Measurements from ENCODE around the gene ANAPC2. TPM values are rescaled to one million over a fixed set of nuclear protein-coding genes. Genes with fewer than 3 reads are reported as not detected.
A peak's percentile ranks its signal among the peaks of the same experiment; 100 is the strongest.

The ANAPC2 gene
- total RNA-seq, 1 donor from 2014 or later = 20.5 TPM

GRCh38 chr9:137215196-137215986 is 27.0 kb upstream of the ANAPC2 start:
- TF ChIP-seq, protein P1, sequence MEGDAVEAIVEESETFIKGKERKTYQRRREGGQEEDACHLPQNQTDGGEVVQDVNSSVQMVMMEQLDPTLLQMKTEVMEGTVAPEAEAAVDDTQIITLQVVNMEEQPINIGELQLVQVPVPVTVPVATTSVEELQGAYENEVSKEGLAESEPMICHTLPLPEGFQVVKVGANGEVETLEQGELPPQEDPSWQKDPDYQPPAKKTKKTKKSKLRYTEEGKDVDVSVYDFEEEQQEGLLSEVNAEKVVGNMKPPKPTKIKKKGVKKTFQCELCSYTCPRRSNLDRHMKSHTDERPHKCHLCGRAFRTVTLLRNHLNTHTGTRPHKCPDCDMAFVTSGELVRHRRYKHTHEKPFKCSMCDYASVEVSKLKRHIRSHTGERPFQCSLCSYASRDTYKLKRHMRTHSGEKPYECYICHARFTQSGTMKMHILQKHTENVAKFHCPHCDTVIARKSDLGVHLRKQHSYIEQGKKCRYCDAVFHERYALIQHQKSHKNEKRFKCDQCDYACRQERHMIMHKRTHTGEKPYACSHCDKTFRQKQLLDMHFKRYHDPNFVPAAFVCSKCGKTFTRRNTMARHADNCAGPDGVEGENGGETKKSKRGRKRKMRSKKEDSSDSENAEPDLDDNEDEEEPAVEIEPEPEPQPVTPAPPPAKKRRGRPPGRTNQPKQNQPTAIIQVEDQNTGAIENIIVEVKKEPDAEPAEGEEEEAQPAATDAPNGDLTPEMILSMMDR (IDR thresholded peaks at IDR 0.05; ENCODE audit: insufficient read depth, low read length, severe bottlenecking) = no peak
- H3K27me3 ChIP-seq (ENCODE audit: control insufficient read depth, insufficient read depth, low read length) = no peaks in the 10 kb centered on the region
- DNase-seq (ENCODE audit: low read depth) (no peak), FAIRE-seq (no peak)
- peaks cover 6% of the 10 kb centered on the region for H3K36me3 ChIP-seq (ENCODE audit: control insufficient read depth, insufficient read depth, low read length)
- H3K4me3 ChIP-seq (ENCODE audit: low read depth, low read length) = no peak overlapping the region

GRCh38 chr9:137214620-137215019 is 26.3 kb upstream of the ANAPC2 start:
- Histone ChIP-seq H3K36me3 (ENCODE audit: control insufficient read depth, insufficient read depth, low read length) (peaks cover 6% of the 10 kb centered on the region), H3K27me3 (ENCODE audit: control insufficient read depth, insufficient read depth, low read length) (no peaks in the 10 kb centered on the region), H3K4me3 (ENCODE audit: low read depth, low read length) (no peak overlapping the region)
- no peak for FAIRE-seq
- no peak for DNase-seq (ENCODE audit: low read depth)
- TF ChIP-seq, protein P1 (IDR thresholded peaks at IDR 0.05; ENCODE audit: insufficient read depth, low read length, severe bottlenecking) = no peak

DNA sequence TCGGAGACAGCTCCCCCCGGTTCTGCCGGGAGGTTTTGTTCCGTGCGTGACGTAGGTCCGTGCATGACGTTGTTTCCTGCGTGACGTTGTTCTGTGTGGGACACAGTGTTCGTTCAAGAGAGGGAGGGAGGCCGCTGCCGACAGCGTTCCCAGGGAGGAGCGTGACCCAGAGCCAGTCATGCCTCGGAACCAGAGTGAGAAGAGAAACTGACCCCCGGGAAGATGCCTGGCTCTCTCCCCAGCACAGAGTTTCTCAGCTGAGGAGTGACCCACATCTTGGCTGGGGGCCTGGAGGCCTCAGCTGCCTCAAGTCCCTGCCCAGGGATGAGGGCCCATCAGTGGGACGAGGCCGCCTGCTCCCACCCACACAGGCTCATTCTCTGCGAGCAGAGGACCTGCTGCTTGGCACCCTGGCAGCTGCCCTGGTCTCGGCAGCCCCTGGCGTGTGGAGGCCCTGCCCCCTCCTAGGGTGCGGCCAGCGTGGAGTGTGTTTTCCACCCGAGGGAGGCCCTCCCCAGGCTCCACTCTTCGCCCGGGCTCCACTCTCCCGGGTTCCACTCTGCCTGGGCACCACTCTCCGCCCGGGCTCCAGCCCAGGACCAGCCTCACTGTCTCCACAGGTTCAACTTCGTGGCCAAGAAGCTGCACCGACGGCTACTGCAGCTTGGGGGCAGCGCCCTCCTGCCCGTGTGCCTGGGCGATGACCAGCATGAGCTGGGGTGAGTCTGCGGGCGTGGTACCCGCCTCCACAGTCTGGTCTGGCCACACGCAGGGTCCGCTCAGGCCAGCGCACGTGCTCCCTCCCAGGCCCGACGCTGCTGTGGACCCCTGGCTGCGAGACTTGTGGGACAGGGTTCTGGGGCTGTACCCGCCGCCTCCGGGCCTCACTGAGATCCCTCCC is 25.1 kb upstream of the ANAPC2 start:
- no peaks in the 10 kb centered on the region for H3K27me3 ChIP-seq (ENCODE audit: control insufficient read depth, insufficient read depth, low read length)
- TF ChIP-seq, protein P1 (IDR thresholded peaks at IDR 0.05; ENCODE audit: insufficient read depth, low read length, severe bottlenecking) = peak; percentile 35
- FAIRE-seq (no peak), DNase-seq (ENCODE audit: low read depth) (no peak)
- H3K36me3 ChIP-seq (ENCODE audit: control insufficient read depth, insufficient read depth, low read length) = peaks cover 8% of the 10 kb centered on the region
- H3K4me3 ChIP-seq (ENCODE audit: low read depth, low read length) = no peak overlapping the region

DNA sequence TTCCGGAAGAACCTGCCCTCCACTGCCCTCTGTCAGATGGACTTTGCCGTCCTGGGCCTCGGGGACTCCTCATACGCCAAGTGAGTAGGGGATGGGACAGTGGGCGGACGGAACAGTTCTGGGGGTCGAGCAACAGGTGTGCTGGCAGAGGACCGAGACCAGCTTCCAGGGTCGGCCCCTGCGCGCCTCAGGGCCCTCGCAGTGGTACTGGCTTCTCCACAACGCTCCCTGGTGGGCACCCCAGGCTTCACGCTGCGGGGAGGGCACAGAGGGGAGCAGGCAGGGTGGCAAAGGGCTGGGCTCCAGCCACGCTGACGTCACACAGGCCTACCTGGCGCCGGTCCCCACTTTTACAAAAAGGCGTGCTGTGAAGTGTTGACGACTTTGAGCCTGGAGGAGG is 24.2 kb upstream of the ANAPC2 start:
- no peaks in the 10 kb centered on the region for H3K27me3 ChIP-seq (ENCODE audit: control insufficient read depth, insufficient read depth, low read length)
- no peak overlapping the region for H3K4me3 ChIP-seq (ENCODE audit: low read depth, low read length)
- TF ChIP-seq, protein P1 (IDR thresholded peaks at IDR 0.05; ENCODE audit: insufficient read depth, low read length, severe bottlenecking) = no peak
- FAIRE-seq (no peak), DNase-seq (ENCODE audit: low read depth) (no peak)
- peaks cover 8% of the 10 kb centered on the region for H3K36me3 ChIP-seq (ENCODE audit: control insufficient read depth, insufficient read depth, low read length)

DNA sequence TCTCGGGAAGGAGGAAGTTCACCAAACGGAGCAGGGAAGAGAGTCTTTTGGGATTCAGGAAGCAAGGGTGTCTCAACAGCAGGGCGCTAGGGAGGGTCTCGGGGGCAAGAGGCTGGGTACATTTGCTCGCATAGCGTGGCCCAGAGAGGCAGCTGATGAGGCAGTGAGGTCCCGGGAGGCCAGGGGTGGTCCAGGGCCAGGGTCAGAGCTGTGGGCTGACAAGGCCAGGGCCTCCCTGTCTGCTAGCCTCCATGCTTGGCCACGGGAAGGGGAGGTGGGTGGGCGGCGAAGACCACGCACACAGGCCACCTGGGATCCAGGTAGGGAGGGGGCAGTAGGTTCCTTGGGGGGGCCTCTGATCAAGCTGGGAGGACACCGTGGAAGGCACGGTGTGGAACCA is 23.2 kb upstream of the ANAPC2 start:
- DNase-seq (ENCODE audit: low read depth) (no peak), FAIRE-seq (no peak)
- Histone ChIP-seq H3K27me3 (ENCODE audit: control insufficient read depth, insufficient read depth, low read length) (no peaks in the 10 kb centered on the region), H3K4me3 (ENCODE audit: low read depth, low read length) (no peak overlapping the region), H3K36me3 (ENCODE audit: control insufficient read depth, insufficient read depth, low read length) (peaks cover 9% of the 10 kb centered on the region)
- TF ChIP-seq, protein P1 (IDR thresholded peaks at IDR 0.05; ENCODE audit: insufficient read depth, low read length, severe bottlenecking) = no peak

All from bronchial epithelial cell (primary cell).